Activated CD8-positive, alpha-beta memory T cell treated with anti-CD3 and anti-CD28 coated beads, Interleukin-2, amount 10 ng/mL, durations not matched to agents 7 days and 5 days (primary cell): ENCODE measurements around the gene SLIT3. TPM values are rescaled to one million over a fixed set of nuclear protein-coding genes. Genes with fewer than 3 reads are reported as not detected.
"Not testable (repeated sequence)": the region's sequence is repeated elsewhere in the genome, so short reads cannot be mapped to it uniquely, and the experiment has no call there.

Source experiments
- ATAC-seq: fragments of 150-1000 bp; cut with Tn5 transposase; one replicate; pipeline ENCODE4 v1.10.0; 2021; ENCODE audit warnings: moderate library complexity
- CTCF ChIA-PET: fragments of 350-600 bp; sonication (Branson Sonifier 250); formaldehyde crosslinking; loops from one replicate; lab custom pipeline; 2021; ENCODE audit warnings: antibody characterized with exemption; lab: Charles Lee
- DNase-seq: peaks from one replicate; pipeline ENCODE4 v3.0.0-alpha.2; 2020
- H3K27ac Mint-ChIP-seq: one replicate; pipeline ENCODE4 v1.8.0; 2021; ENCODE audit warnings: mild to moderate bottlenecking, mixed read lengths
- H3K27me3 Mint-ChIP-seq: one replicate; pipeline ENCODE4 v1.8.0; 2021; ENCODE audit warnings: mixed read lengths
- H3K36me3 Mint-ChIP-seq: one replicate; pipeline ENCODE4 v1.8.0; 2021; ENCODE audit warnings: mild to moderate bottlenecking, mixed read lengths
- H3K4me1 Mint-ChIP-seq: one replicate; pipeline ENCODE4 v1.8.0; 2021; ENCODE audit warnings: mixed read lengths
- H3K4me3 Mint-ChIP-seq: one replicate; pipeline ENCODE4 v1.8.0; 2021; ENCODE audit warnings: mild to moderate bottlenecking, moderate library complexity, mixed read lengths
- H3K9me3 Mint-ChIP-seq: one replicate; pipeline ENCODE4 v1.8.0; 2022; ENCODE audit warnings: low read depth, mixed read lengths
- total RNA-seq, 2 experiments: library from RNA; stranded (reverse); gene quantifications; one replicate each; pipeline ENCODE4 v1.2.3, GENCODE V29; 2021

Gene SLIT3
- total RNA-seq, 2 experiments from 2014 or later: 0.09 TPM; not detected in 1

- Mint-ChIP-seq H3K27ac (peak overlapping the region; percentile 33), H3K27me3 (no peaks in the 10 kb centered on the region), H3K4me3 (no peak overlapping the region), H3K9me3 (peaks cover 12% of the 10 kb centered on the region), H3K36me3 (peaks cover 4% of the 10 kb centered on the region), H3K4me1 (no peaks in the 10 kb centered on the region)
- no peak for ATAC-seq
- CTCF ChIA-PET: no interaction called here
- DNase-seq: peak; percentile 32
Measured at GRCh38 chr5:168746893-168747640, 553.9 kb downstream of the SLIT3 start.

GRCh38 chr5:168746126-168746892 lies 554.6 kb downstream of the SLIT3 start:
- peak; percentile 23 for DNase-seq
- peaks cover 12% of the 10 kb centered on the region for H3K9me3 Mint-ChIP-seq
- H3K27me3 Mint-ChIP-seq, H3K36me3 Mint-ChIP-seq, CTCF ChIA-PET, ATAC-seq, H3K27ac Mint-ChIP-seq, H3K4me1 Mint-ChIP-seq, H3K4me3 Mint-ChIP-seq: not testable (repeated sequence)

- peaks cover 4% of the 10 kb centered on the region for H3K36me3 Mint-ChIP-seq
- no peak overlapping the region for H3K27ac Mint-ChIP-seq
- no peaks in the 10 kb centered on the region for H3K4me1 Mint-ChIP-seq
- H3K27me3 Mint-ChIP-seq: peaks cover 2% of the 10 kb centered on the region
- peaks cover 12% of the 10 kb centered on the region for H3K9me3 Mint-ChIP-seq
- no peak overlapping the region for H3K4me3 Mint-ChIP-seq
- no peak for ATAC-seq
- no peak for DNase-seq
- CTCF ChIA-PET: no interaction called here
Measured at GRCh38 chr5:168743617-168744016, 557.3 kb downstream of the SLIT3 start.

- H3K4me3 Mint-ChIP-seq, H3K27ac Mint-ChIP-seq, CTCF ChIA-PET, ATAC-seq, H3K4me1 Mint-ChIP-seq, DNase-seq, H3K27me3 Mint-ChIP-seq, H3K36me3 Mint-ChIP-seq: not testable (repeated sequence)
- peaks cover 10% of the 10 kb centered on the region for H3K9me3 Mint-ChIP-seq
Measured at GRCh38 chr5:168742311-168742710, 558.6 kb downstream of the SLIT3 start.

GRCh38 chr5:168740811-168741213 lies 560.1 kb downstream of the SLIT3 start:
- CTCF ChIA-PET: no interaction called here
- Mint-ChIP-seq H3K27me3 (peaks cover 2% of the 10 kb centered on the region), H3K36me3 (no peaks in the 10 kb centered on the region), H3K9me3 (peaks cover 2% of the 10 kb centered on the region), H3K4me1 (no peaks in the 10 kb centered on the region), H3K27ac (no peak overlapping the region), H3K4me3 (no peak overlapping the region)
- DNase-seq (peak; percentile 28), ATAC-seq (no peak)

GRCh38 chr5:168740092-168740800 lies 560.7 kb downstream of the SLIT3 start:
- no peak overlapping the region for H3K27ac Mint-ChIP-seq
- H3K4me1 Mint-ChIP-seq: no peaks in the 10 kb centered on the region
- no peak overlapping the region for H3K4me3 Mint-ChIP-seq
- H3K9me3 Mint-ChIP-seq: no peaks in the 10 kb centered on the region
- no peaks in the 10 kb centered on the region for H3K36me3 Mint-ChIP-seq
- CTCF ChIA-PET: no interaction called here
- H3K27me3 Mint-ChIP-seq: peaks cover 2% of the 10 kb centered on the region
- ATAC-seq (no peak), DNase-seq (peak; percentile 9)

GRCh38 chr5:168737066-168737465 lies 563.9 kb downstream of the SLIT3 start:
- no peaks in the 10 kb centered on the region for H3K4me1 Mint-ChIP-seq
- no peaks in the 10 kb centered on the region for H3K9me3 Mint-ChIP-seq
- no peak for DNase-seq
- CTCF ChIA-PET: no interaction called here
- H3K27me3 Mint-ChIP-seq: peaks cover 5% of the 10 kb centered on the region
- H3K36me3 Mint-ChIP-seq: no peaks in the 10 kb centered on the region
- no peak overlapping the region for H3K4me3 Mint-ChIP-seq
- H3K27ac Mint-ChIP-seq: no peak overlapping the region
- ATAC-seq: no peak

- H3K4me1 Mint-ChIP-seq: no peaks in the 10 kb centered on the region
- CTCF ChIA-PET: interaction anchor here (0.6 kb wide), 1 partner anchor 142 kb away, joined by 4 read pairs; no protein-coding TSS in a partner anchor
- H3K36me3 Mint-ChIP-seq: no peaks in the 10 kb centered on the region
- peaks cover 5% of the 10 kb centered on the region for H3K27me3 Mint-ChIP-seq
- ATAC-seq (no peak), DNase-seq (peak; percentile 9)
- no peak overlapping the region for H3K27ac Mint-ChIP-seq
- no peaks in the 10 kb centered on the region for H3K9me3 Mint-ChIP-seq
- H3K4me3 Mint-ChIP-seq: no peak overlapping the region
Measured at GRCh38 chr5:168736281-168736831, 564.6 kb downstream of the SLIT3 start.

GRCh38 chr5:168734620-168735300 lies 566.2 kb downstream of the SLIT3 start:
- no peak overlapping the region for H3K27ac Mint-ChIP-seq
- no peaks in the 10 kb centered on the region for H3K36me3 Mint-ChIP-seq
- H3K9me3 Mint-ChIP-seq: peaks cover 3% of the 10 kb centered on the region
- CTCF ChIA-PET: no interaction called here
- peaks cover 15% of the 10 kb centered on the region for H3K27me3 Mint-ChIP-seq
- no peak overlapping the region for H3K4me3 Mint-ChIP-seq
- H3K4me1 Mint-ChIP-seq: no peaks in the 10 kb centered on the region
- no peak for ATAC-seq
- peak; percentile 31 for DNase-seq

- CTCF ChIA-PET: no interaction called here
- Mint-ChIP-seq H3K27me3 (peaks cover 16% of the 10 kb centered on the region), H3K9me3 (peaks cover 7% of the 10 kb centered on the region), H3K27ac (no peak overlapping the region), H3K4me3 (no peak overlapping the region), H3K4me1 (no peaks in the 10 kb centered on the region), H3K36me3 (no peaks in the 10 kb centered on the region)
- peak; percentile 31 for DNase-seq
- ATAC-seq: no peak
Measured at GRCh38 chr5:168734119-168734518, 566.8 kb downstream of the SLIT3 start.

GRCh38 chr5:168728546-168729211 lies 572.3 kb downstream of the SLIT3 start:
- Mint-ChIP-seq H3K4me3 (no peak overlapping the region), H3K4me1 (no peaks in the 10 kb centered on the region), H3K27me3 (peaks cover 16% of the 10 kb centered on the region), H3K9me3 (peaks cover 13% of the 10 kb centered on the region), H3K27ac (no peak overlapping the region), H3K36me3 (no peaks in the 10 kb centered on the region)
- no peak for DNase-seq
- CTCF ChIA-PET: no interaction called here
- ATAC-seq: no peak

GRCh38 chr5:168727547-168727946 lies 573.4 kb downstream of the SLIT3 start:
- H3K9me3 Mint-ChIP-seq: peaks cover 13% of the 10 kb centered on the region
- H3K27me3 Mint-ChIP-seq: peaks cover 14% of the 10 kb centered on the region
- H3K36me3 Mint-ChIP-seq: no peaks in the 10 kb centered on the region
- ATAC-seq: no peak
- DNase-seq: peak; percentile 14
- no peak overlapping the region for H3K4me3 Mint-ChIP-seq
- H3K27ac Mint-ChIP-seq: no peak overlapping the region
- CTCF ChIA-PET: interaction anchor here (0.7 kb wide), 1 partner anchor 194 kb away, joined by 3 read pairs; no protein-coding TSS in a partner anchor
- no peaks in the 10 kb centered on the region for H3K4me1 Mint-ChIP-seq
